Measurements from ENCODE around the gene FHOD3. TPM values are rescaled to one million over a fixed set of nuclear protein-coding genes. Genes with fewer than 3 reads are reported as not detected.

The FHOD3 gene
- total and polyA plus RNA-seq, 9 donors: 27.1 to 36.8 (median 33.7) TPM

DNA sequence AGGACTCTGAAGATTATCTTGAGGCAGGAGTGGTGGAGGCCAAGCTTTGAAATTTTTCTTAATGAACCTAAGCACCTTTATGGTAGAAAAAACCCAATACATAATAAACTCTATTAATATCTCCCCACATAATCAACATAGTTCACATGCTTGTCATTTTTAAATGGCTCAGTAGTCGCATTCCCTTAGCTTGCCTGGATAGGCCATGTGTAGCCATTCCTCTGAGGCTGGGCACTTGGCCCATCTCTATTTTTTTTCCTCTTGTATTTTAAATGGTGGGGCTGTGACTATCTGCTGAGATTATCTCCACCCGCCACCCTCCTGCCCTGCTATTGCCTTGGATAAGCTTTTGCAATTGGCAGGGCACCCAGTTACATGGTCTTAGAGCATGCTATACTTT lies 143.1 kb downstream of the FHOD3 start:
- Histone ChIP-seq H3K9me3 (replicated peaks; ENCODE audit: control insufficient read depth, low read depth, low read length) (no peaks in the 10 kb centered on the region), H3K4me1 (ENCODE audit: control insufficient read depth, insufficient read depth, low read length) (peaks cover 18% of the 10 kb centered on the region), H3K27me3 (ENCODE audit: control insufficient read depth, insufficient read depth, low read length) (no peaks in the 10 kb centered on the region), H3K4me3 (ENCODE audit: low read length) (no peak overlapping the region), H3K36me3 (ENCODE audit: control insufficient read depth, insufficient read depth, low read length) (no peaks in the 10 kb centered on the region), H3K27ac (ENCODE audit: low read length) (peak overlapping the region; percentile 57)
- WGBS (ENCODE audit: insufficient coverage): no CpG with 5 or more reads among the region's 2 CpGs
- no peak for DNase-seq

DNA sequence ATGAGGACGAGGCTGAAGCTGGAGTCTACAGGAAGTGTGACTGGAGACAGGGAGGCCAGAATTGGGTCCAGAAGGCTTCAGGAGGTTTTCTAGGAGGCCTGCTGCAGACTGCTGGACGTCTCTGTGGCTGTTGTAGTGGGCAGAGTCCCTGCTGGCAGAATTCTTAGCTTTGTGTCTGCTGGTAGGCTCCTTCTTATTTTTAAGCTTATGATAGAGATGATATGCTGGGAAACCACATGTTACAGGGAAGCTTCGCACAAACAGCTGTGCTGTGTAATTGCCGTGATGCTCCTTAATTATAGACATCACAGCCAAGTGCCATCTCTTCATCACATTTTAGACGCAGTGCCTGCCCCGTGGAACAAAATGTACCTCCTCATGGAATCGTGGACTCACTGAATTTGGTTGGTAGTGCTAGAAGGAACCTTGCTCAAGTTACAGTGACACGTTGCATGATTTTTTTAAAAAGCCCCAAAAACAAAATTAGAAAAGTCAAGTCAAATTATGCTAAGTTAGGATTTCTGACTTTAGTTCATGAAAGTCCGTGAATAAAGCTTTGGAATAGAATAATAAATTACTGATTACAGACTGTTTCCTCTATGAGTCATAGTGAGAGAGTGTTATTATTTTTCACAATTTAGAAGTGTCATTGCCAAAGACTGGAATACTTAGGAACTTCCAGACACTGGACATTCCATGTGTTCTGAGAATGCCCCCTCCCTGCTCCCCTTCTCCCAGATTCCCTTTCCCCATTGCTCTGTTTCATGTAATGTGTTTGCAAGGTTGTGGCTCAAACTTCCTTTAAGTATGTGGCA lies 144.1 kb downstream of the FHOD3 start:
- Histone ChIP-seq H3K4me3 (ENCODE audit: low read length) (no peak overlapping the region), H3K4me1 (ENCODE audit: control insufficient read depth, insufficient read depth, low read length) (peaks cover 22% of the 10 kb centered on the region), H3K27me3 (ENCODE audit: control insufficient read depth, insufficient read depth, low read length) (no peaks in the 10 kb centered on the region), H3K27ac (ENCODE audit: low read length) (peak overlapping the region; percentile 57), H3K9me3 (replicated peaks; ENCODE audit: control insufficient read depth, low read depth, low read length) (no peaks in the 10 kb centered on the region), H3K36me3 (ENCODE audit: control insufficient read depth, insufficient read depth, low read length) (no peaks in the 10 kb centered on the region)
- WGBS (ENCODE audit: insufficient coverage): 33% methylated on average over 1 of the region's 9 CpGs
- peak; percentile 81 for DNase-seq

DNA sequence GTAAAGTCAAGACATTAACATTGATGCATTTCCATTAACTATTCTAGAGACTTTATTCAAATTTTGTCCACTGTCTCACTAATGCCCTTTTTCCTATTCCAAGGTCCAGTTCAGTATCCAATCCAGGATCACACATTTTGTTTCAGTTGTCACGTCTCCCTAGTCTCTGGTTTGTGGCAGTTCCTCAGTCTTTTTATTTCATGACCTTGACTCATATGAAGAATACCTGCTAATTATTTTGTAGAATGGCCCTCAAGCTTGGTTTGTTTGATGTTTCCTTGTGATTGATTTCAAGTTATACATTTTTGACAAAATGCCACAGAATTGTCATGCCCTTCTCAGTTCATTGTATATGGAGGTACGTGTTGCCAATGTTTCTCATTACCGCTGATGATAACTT lies 145.2 kb downstream of the FHOD3 start:
- Histone ChIP-seq H3K9me3 (replicated peaks; ENCODE audit: control insufficient read depth, low read depth, low read length) (no peaks in the 10 kb centered on the region), H3K4me1 (ENCODE audit: control insufficient read depth, insufficient read depth, low read length) (peaks cover 22% of the 10 kb centered on the region), H3K36me3 (ENCODE audit: control insufficient read depth, insufficient read depth, low read length) (no peaks in the 10 kb centered on the region), H3K4me3 (ENCODE audit: low read length) (no peak overlapping the region), H3K27me3 (ENCODE audit: control insufficient read depth, insufficient read depth, low read length) (no peaks in the 10 kb centered on the region), H3K27ac (ENCODE audit: low read length) (no peak overlapping the region)
- no peak for DNase-seq
- no CpG with 5 or more reads among the region's 3 CpGs for WGBS (ENCODE audit: insufficient coverage)

DNA sequence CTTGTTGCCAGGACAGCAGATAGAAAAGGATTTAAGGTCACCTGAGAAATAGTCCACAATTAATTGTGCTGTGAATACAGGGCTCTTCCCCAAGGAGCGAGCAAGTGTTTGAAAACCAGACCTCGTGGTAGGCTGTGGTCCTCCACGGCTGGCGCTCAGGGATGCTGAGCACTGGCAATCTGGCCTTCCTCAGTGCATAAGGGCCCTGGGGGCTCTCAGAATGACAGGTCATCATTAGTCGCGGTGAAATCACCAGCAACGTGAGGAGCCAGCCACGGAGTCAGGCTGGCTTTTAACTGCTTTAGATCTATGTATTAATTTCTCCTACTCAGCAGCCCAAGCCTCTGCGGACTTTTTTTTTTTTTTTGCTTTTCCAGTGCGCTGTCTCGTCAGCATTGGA lies 148.5 kb downstream of the FHOD3 start:
- DNase-seq: no peak
- Histone ChIP-seq H3K4me1 (ENCODE audit: control insufficient read depth, insufficient read depth, low read length) (peaks cover 15% of the 10 kb centered on the region), H3K9me3 (replicated peaks; ENCODE audit: control insufficient read depth, low read depth, low read length) (no peaks in the 10 kb centered on the region), H3K27ac (ENCODE audit: low read length) (no peak overlapping the region), H3K4me3 (ENCODE audit: low read length) (no peak overlapping the region), H3K27me3 (ENCODE audit: control insufficient read depth, insufficient read depth, low read length) (no peaks in the 10 kb centered on the region), H3K36me3 (ENCODE audit: control insufficient read depth, insufficient read depth, low read length) (no peaks in the 10 kb centered on the region)
- 32% methylated on average over 7 of the region's 11 CpGs for WGBS (ENCODE audit: insufficient coverage)

DNA sequence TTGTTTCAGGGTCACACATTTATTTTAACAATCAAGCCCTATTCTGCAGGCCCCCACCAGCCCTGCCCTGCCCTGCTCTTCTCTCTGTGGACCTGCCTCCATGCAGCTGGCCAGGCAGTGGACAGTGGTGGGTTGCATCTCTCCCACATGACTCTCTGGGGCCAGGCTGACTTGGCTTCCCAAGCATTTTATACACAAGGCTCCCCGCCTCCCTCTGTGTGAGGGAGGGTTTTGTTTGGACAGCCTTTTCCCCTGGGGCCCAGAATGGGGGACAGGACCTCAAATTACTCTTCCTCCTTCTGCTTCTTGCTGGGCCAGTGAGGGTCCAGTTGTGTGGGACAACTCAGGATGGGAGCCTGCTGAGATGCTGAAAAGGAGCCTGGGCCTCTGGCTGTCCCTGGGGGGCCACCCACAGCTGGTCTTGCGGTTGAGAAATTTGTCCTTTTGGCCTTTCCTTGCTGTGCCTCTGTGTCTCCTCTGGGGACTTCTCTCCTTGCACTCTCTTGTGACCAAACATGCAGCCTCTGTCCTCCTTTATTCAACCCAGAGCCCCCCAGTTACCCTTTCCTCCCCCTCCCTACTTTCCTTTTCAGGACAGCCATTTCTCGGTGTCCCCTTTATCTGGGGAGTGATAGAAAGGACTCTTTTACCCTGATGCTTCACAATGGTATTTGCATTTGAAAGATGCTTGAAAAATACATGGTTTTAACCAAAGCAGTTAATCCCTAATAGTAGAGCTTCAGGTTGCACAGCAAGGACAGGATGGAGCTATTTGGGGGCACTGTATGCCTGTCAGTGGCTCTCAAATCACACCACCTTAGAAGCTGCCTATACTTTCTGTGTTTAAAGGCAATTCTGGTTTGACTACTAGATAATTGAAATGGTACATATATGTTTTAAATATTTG lies 151.1 kb downstream of the FHOD3 start:
- no peak overlapping the region for H3K27ac ChIP-seq (ENCODE audit: low read length)
- peaks cover 9% of the 10 kb centered on the region for H3K4me1 ChIP-seq (ENCODE audit: control insufficient read depth, insufficient read depth, low read length)
- DNase-seq: no peak
- no peaks in the 10 kb centered on the region for H3K9me3 ChIP-seq (replicated peaks; ENCODE audit: control insufficient read depth, low read depth, low read length)
- H3K27me3 ChIP-seq (ENCODE audit: control insufficient read depth, insufficient read depth, low read length): no peaks in the 10 kb centered on the region
- H3K4me3 ChIP-seq (ENCODE audit: low read length): no peak overlapping the region
- no peaks in the 10 kb centered on the region for H3K36me3 ChIP-seq (ENCODE audit: control insufficient read depth, insufficient read depth, low read length)
- 17% methylated on average over 1 of the region's 3 CpGs for WGBS (ENCODE audit: insufficient coverage)

DNA sequence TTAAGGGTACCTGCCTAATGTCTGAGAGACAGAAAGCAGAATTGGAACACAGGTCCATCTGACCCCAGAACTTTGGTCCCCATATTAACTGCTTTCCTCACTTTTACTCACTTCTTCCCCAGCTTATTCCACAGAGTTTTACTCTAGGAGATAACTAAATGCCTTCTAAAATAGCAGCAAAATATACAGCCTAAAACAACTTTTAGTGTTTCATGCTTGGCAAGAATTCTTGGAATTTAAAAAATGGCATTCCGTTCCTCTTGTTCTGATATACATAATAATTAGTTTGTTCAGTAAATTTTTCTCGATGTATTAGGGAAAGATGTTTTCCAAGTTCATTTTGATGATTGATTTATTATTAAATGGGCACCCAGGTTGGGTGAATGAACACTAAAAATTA lies 151.9 kb downstream of the FHOD3 start:
- WGBS (ENCODE audit: insufficient coverage): no CpG with 5 or more reads among the region's 2 CpGs
- no peak for DNase-seq
- Histone ChIP-seq H3K4me3 (ENCODE audit: low read length) (no peak overlapping the region), H3K4me1 (ENCODE audit: control insufficient read depth, insufficient read depth, low read length) (peaks cover 9% of the 10 kb centered on the region), H3K27ac (ENCODE audit: low read length) (no peak overlapping the region), H3K9me3 (replicated peaks; ENCODE audit: control insufficient read depth, low read depth, low read length) (no peaks in the 10 kb centered on the region), H3K36me3 (ENCODE audit: control insufficient read depth, insufficient read depth, low read length) (no peaks in the 10 kb centered on the region), H3K27me3 (ENCODE audit: control insufficient read depth, insufficient read depth, low read length) (no peaks in the 10 kb centered on the region)

DNA sequence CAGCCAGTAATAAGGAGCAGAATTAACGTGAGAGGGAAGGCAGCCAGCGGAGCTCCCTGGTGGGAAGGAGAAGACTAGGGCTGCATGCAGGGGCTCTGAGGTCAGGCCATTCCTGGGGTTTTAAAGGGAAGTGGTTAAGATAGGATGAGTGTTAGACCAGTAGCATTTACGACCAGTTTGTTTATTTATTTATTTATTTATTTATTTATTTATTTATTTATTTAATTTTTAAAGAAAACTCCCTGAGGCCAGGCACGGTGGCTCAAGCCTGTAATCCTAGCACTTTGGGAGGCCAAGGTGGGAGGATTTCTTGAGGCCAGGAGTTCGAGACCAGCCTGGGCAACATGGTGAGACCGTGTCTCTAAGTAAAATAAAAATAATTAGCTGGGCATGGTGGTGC lies 152.8 kb downstream of the FHOD3 start:
- H3K9me3 ChIP-seq (replicated peaks; ENCODE audit: control insufficient read depth, low read depth, low read length): no peaks in the 10 kb centered on the region
- peaks cover 9% of the 10 kb centered on the region for H3K4me1 ChIP-seq (ENCODE audit: control insufficient read depth, insufficient read depth, low read length)
- no peak for DNase-seq
- H3K27ac ChIP-seq (ENCODE audit: low read length): no peak overlapping the region
- no peaks in the 10 kb centered on the region for H3K27me3 ChIP-seq (ENCODE audit: control insufficient read depth, insufficient read depth, low read length)
- H3K4me3 ChIP-seq (ENCODE audit: low read length): no peak overlapping the region
- WGBS (ENCODE audit: insufficient coverage): 67% methylated on average over 2 of the region's 6 CpGs
- no peaks in the 10 kb centered on the region for H3K36me3 ChIP-seq (ENCODE audit: control insufficient read depth, insufficient read depth, low read length)

DNA sequence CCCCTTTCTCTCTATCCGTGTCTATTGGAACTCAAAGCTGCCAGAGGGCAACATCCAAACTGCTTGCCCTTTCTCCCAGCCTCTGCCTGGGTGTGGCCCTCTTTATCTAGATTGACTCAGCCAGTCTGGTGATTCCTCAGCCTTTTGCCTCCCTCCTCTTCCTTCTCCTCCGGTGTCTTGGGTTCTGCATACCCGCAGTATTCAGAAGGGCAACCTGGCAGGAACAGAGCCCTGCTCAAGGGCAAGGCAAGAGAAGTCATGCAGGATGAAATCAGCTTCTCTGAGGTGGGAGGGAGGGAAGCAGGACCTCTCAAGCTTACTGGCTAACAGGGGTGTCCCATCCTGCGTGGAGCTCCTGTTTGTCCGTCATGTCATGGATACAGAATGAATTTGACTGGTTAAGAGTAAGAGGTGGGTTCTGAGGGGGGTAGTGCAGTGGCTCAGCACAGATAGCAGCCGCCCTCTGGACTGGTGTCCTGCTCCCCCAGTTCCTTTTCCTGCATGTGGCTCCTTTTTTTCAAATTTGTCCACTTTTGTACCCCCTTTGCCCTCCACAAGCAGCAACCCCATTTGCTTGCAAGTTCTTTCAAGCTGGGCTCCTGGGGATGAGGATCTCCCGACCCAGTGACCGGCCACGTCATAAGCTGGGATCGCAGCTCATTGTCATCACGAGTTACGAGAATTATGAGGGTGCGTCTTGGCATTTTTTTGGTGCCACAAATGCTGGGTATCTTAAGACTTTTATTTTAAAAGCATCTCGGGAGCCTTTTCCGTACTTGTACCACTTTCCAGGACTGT lies 154.1 kb downstream of the FHOD3 start:
- H3K9me3 ChIP-seq (replicated peaks; ENCODE audit: control insufficient read depth, low read depth, low read length): no peaks in the 10 kb centered on the region
- H3K27ac ChIP-seq (ENCODE audit: low read length): no peak overlapping the region
- 84% methylated on average over 9 of the region's 15 CpGs for WGBS (ENCODE audit: insufficient coverage)
- peaks cover 5% of the 10 kb centered on the region for H3K4me1 ChIP-seq (ENCODE audit: control insufficient read depth, insufficient read depth, low read length)
- H3K27me3 ChIP-seq (ENCODE audit: control insufficient read depth, insufficient read depth, low read length): no peaks in the 10 kb centered on the region
- H3K36me3 ChIP-seq (ENCODE audit: control insufficient read depth, insufficient read depth, low read length): no peaks in the 10 kb centered on the region
- no peak for DNase-seq
- H3K4me3 ChIP-seq (ENCODE audit: low read length): no peak overlapping the region

DNA sequence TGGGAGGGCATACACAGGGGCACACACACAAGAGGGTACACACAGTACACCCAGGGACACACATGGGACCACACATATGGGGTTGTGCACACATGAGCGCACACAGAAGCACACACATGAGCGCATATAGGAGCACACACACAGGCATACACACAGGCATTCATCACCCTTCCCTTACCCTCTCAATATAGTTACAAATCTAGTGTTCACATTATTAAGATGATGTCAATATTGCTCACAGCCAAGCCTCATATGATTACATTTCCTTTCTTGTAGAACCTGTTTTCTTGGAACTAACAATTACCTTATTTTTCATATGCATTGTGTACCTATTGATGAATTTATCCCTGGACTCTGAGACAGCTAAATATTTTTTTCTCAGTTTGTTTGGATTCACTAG lies 156.7 kb downstream of the FHOD3 start:
- no peaks in the 10 kb centered on the region for H3K27me3 ChIP-seq (ENCODE audit: control insufficient read depth, insufficient read depth, low read length)
- no peak overlapping the region for H3K27ac ChIP-seq (ENCODE audit: low read length)
- DNase-seq: no peak
- H3K36me3 ChIP-seq (ENCODE audit: control insufficient read depth, insufficient read depth, low read length): no peaks in the 10 kb centered on the region
- 76% methylated on average over 2 of the region's 2 CpGs for WGBS (ENCODE audit: insufficient coverage)
- H3K4me1 ChIP-seq (ENCODE audit: control insufficient read depth, insufficient read depth, low read length): peaks cover 4% of the 10 kb centered on the region
- no peak overlapping the region for H3K4me3 ChIP-seq (ENCODE audit: low read length)
- no peaks in the 10 kb centered on the region for H3K9me3 ChIP-seq (replicated peaks; ENCODE audit: control insufficient read depth, low read depth, low read length)
